ENCODE measurements around the gene NT5M. TPM values are rescaled to one million over a fixed set of nuclear protein-coding genes. Genes with fewer than 3 reads are reported as not detected.

Gene NT5M
- total RNA-seq, 4 donors from 2014 or later, result 1.5 TPM; not detected in 3

DNA sequence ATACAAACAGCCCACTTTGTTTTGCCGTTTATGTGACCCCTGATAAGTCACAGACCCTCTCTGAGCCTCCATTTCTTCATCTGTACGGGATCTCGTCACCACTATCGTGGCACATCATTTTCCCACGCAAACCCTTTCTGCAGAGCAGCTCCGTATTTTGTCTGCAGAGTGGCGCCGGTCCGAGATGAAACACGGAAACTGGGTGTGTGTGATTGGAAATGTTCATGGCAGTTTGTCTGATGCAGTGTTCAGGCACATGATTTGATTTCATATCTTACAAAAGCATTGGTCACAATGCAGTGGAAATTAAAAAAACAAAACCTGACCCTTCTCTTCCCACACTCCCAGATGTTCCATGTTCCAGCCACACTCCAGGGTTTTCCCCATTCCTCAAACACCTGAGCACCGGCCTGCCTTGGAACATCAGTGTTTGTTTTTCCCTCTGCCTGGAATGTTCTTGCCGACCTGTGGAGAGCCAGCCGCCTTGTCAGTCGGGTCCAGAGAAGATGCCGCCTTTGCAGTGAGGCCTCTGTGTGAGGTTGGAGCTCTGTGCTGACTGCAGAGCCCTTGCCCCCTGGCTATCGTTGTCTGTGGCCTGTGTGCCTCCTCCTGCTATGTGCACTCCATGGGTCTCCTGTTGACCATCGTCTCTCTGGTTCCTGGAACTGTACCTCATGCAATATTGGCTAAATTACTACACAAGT lies 39.2 kb downstream of the NT5M start:
- TF ChIP-seq POLR2A (IDR thresholded peaks at IDR 0.05), result no peak
- Histone ChIP-seq H3K27ac (no peak overlapping the region), H3K9me3 (no peaks in the 10 kb centered on the region), H3K4me3 (no peak overlapping the region), H3K36me3 (no peaks in the 10 kb centered on the region), H3K4me1 (no peaks in the 10 kb centered on the region), H3K27me3 (no peaks in the 10 kb centered on the region)
- DNase-seq, result no peak

DNA sequence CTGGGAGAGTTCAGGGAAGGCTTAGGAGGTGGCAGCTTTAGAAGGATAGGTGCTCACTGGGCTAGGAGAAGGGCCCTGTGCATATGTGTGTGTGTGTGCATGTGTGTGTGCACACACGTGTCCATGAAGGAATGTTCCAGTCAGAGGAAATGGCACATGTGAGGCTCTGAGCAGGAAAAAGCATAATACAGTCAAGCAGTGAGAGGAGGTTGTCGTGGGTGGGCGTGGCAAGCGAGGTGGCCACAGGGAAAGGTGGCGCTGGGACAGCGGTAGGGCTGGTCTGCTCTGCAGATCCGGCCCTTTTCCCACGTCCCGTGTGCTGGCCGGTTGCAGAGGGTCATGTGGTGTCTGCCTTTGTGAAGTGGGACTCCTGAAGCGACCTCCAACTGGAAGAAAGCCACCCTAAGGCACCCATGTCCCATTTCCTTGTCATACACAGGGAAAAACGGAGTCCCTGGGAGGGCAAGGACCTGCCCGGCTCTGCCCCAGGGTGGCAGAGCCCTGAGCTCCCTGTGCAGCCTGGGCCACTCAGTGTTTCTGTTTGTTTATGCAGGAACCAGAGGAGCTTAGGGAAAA lies 40.1 kb downstream of the NT5M start:
- no peak for TF ChIP-seq POLR2A (IDR thresholded peaks at IDR 0.05)
- TF ChIP-seq, protein P1, sequence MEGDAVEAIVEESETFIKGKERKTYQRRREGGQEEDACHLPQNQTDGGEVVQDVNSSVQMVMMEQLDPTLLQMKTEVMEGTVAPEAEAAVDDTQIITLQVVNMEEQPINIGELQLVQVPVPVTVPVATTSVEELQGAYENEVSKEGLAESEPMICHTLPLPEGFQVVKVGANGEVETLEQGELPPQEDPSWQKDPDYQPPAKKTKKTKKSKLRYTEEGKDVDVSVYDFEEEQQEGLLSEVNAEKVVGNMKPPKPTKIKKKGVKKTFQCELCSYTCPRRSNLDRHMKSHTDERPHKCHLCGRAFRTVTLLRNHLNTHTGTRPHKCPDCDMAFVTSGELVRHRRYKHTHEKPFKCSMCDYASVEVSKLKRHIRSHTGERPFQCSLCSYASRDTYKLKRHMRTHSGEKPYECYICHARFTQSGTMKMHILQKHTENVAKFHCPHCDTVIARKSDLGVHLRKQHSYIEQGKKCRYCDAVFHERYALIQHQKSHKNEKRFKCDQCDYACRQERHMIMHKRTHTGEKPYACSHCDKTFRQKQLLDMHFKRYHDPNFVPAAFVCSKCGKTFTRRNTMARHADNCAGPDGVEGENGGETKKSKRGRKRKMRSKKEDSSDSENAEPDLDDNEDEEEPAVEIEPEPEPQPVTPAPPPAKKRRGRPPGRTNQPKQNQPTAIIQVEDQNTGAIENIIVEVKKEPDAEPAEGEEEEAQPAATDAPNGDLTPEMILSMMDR (IDR thresholded peaks at IDR 0.05), result no peak
- no peak overlapping the region for H3K27ac ChIP-seq
- no peaks in the 10 kb centered on the region for H3K36me3 ChIP-seq
- no peaks in the 10 kb centered on the region for H3K4me1 ChIP-seq
- no peaks in the 10 kb centered on the region for H3K9me3 ChIP-seq
- peak in 1 of 3 donors; percentile 16 for DNase-seq
- no peaks in the 10 kb centered on the region for H3K27me3 ChIP-seq
- H3K4me3 ChIP-seq, result no peak overlapping the region

DNA sequence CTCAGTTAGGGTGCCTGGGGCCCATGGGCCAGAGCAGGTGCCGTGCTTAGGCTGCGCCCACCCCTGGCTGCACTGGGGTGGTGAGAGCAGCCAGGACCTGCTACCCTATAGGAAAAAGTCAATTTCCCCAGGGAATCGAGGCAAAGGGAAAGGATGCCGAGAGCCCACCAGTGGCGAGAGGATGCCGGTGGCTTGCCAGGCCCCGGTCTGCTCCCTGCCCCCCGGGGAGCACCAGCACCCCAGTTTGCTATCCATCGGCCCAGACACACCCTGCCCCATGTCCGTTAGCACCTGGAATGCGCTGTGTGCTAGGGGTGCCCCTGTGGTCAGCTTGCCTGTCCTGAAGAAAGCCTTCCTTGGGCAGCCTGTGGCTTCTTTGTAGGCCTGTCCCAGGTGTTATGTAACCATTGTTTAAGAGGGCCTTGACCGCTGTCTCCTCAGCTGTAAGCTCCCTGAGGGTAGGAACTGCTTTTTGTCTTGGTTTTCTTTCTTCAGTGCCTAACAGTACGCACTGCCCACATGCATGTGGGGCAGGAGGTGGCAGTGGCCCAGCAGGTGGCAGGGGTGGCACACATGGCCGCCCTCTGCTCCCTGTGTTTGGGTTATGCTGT lies 40.8 kb downstream of the NT5M start:
- Histone ChIP-seq H3K4me1 (no peaks in the 10 kb centered on the region), H3K4me3 (no peak overlapping the region), H3K36me3 (no peaks in the 10 kb centered on the region), H3K9me3 (no peaks in the 10 kb centered on the region), H3K27me3 (no peaks in the 10 kb centered on the region), H3K27ac (no peak overlapping the region)
- no peak for TF ChIP-seq POLR2A (IDR thresholded peaks at IDR 0.05)
- TF ChIP-seq, protein P1 (IDR thresholded peaks at IDR 0.05), result no peak
- peak in 2 of 3 donors; percentile 18 to 36 for DNase-seq

DNA sequence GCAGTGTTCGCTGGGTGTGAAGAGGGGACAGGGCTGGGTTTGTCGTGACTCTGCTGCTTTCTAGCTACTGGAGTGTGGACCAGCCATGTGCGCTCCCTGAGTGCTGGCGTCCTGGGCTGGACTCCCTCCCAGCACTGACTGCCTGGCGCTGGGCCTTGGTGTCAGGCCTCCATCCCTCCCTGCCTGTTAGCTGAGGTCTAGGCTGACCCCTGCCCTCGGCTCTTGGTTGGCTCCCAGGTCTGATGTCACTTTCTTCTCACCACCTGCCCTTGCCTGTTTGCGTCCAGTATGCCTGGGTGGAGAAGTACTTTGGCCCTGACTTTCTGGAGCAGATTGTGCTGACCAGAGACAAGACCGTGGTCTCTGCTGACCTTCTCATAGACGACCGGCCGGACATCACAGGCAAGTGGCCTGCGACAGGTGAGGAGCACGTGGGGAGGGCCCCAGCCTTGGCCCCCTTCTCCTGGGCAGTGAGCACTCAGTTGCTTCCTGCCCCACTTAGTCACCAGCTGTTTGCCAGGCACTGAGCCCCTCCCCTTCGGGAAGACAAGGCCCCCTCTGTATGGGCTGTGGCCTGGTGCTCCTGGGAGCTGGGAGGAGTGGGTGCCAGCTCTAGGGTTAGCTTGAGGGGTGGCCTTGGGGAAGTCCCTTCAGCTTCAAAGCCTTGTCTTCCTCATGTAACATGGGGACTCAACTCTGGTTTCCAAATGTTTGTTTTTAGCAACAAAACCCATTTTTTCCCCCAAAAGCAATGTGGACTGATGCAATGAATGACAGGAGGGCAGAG lies 41.5 kb downstream of the NT5M start:
- Histone ChIP-seq H3K36me3 (no peaks in the 10 kb centered on the region), H3K4me1 (no peaks in the 10 kb centered on the region), H3K4me3 (no peak overlapping the region), H3K27me3 (no peaks in the 10 kb centered on the region), H3K27ac (no peak overlapping the region), H3K9me3 (no peaks in the 10 kb centered on the region)
- DNase-seq, result peak in 2 of 3 donors; percentile 23 to 34
- TF ChIP-seq, protein P1 (IDR thresholded peaks at IDR 0.05), result no peak
- no peak for TF ChIP-seq POLR2A (IDR thresholded peaks at IDR 0.05)

DNA sequence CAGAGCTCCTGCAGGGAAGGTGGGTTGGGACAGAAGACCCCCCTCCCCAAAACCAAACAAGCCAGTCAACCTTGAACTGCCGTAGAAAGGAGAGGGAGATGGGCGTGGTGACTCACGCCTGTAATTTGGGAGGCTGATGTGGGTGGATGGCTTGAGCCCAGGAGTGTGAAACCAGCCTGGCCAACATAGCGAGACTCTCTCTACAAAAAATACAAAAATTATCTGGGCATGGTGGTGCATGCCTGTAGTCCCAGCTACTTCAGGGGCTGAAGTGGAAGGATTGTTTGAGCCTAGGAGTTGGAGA lies 42.1 kb downstream of the NT5M start:
- DNase-seq, result peak in 2 of 3 donors; percentile 11 to 14

More for the DNA sequence above, 42.1 kb downstream of the NT5M start:
- Histone ChIP-seq H3K36me3 (no peaks in the 10 kb centered on the region), H3K4me3 (no peak overlapping the region), H3K4me1 (no peaks in the 10 kb centered on the region), H3K27ac (no peak overlapping the region), H3K27me3 (no peaks in the 10 kb centered on the region), H3K9me3 (no peaks in the 10 kb centered on the region)
- TF ChIP-seq POLR2A (IDR thresholded peaks at IDR 0.05), result no peak
- TF ChIP-seq, protein P1 (IDR thresholded peaks at IDR 0.05), result no peak

Measured in Peyer's patch (tissue), 4 donors.